Activated B cell treated with CpG ODN at 0.5 μM for 24 hours (primary cell): ENCODE measurements around the gene DAPK2. TPM values are rescaled to one million over a fixed set of nuclear protein-coding genes. Genes with fewer than 3 reads are reported as not detected.

ENCODE experiments used
- ATAC-seq: fragments of 200-7000 bp; cut with Tn5 transposase; one replicate; pipeline ENCODE4 v1.10.0; 2021; ENCODE audit warnings: low read depth, mild to moderate bottlenecking, moderate library complexity
- CTCF ChIA-PET: fragments of 350-600 bp; sonication (Branson Sonifier 250); formaldehyde crosslinking; loops from one replicate; lab custom pipeline; 2021; ENCODE audit warnings: antibody characterized with exemption; lab: Charles Lee
- POLR2A ChIA-PET: fragments of 350-600 bp; sonication (Branson Sonifier 250); formaldehyde crosslinking; loops from one replicate; lab custom pipeline; 2021; ENCODE audit warnings: antibody characterized with exemption; lab: Charles Lee
- DNase-seq: peaks from one replicate; pipeline ENCODE4 v3.0.0; 2022
- H3K27ac Mint-ChIP-seq: one replicate; pipeline ENCODE4 v1.8.0; 2020; ENCODE audit warnings: mixed read lengths
- H3K27me3 Mint-ChIP-seq: one replicate; pipeline ENCODE4 v1.8.0; 2021; ENCODE audit warnings: mixed read lengths
- H3K36me3 Mint-ChIP-seq: one replicate; pipeline ENCODE4 v1.8.0; 2021; ENCODE audit warnings: low read depth, mixed read lengths
- H3K4me1 Mint-ChIP-seq: one replicate; pipeline ENCODE4 v1.8.0; 2021; ENCODE audit warnings: mixed read lengths
- H3K4me3 Mint-ChIP-seq: one replicate; pipeline ENCODE4 v1.8.0; 2020; ENCODE audit warnings: mild to moderate bottlenecking, mixed read lengths
- H3K9me3 Mint-ChIP-seq: one replicate; pipeline ENCODE4 v1.8.0; 2020; ENCODE audit warnings: mixed read lengths
- CTCF ChIP-seq: fragments of 200-600 bp; IDR thresholded peaks from one replicate; pipeline ENCODE4 v1.8.0; 2022; ENCODE audit warnings: antibody characterized with exemption, mild to moderate bottlenecking
- intact Hi-C: fragments of 100-400 bp; cut with micrococcal nuclease; formaldehyde crosslinking; loops from one replicate; pipeline ENCODE4 v1.15.1; 2024
- total RNA-seq: library from RNA; stranded (reverse); gene quantifications from 2 replicates; pipeline ENCODE4 v1.2.3, GENCODE V29; 2022

DAPK2 gene
- total RNA-seq, 1 donor from 2014 or later, result 4.3 TPM

GRCh38 chr15:63946524-63947065, 99.7 kb downstream of the DAPK2 start:
- ATAC-seq (no peak), DNase-seq (no peak)
- no peak for TF ChIP-seq CTCF
- ChIA-PET CTCF (interaction anchor here (0.9 to 5.6 kb wide), 15 partner anchors 16 to 194 kb away, joined by 3 to 39 read pairs (median 5); partner anchors contain the start of gene DAPK2), POLR2A (interaction anchor here (0.5 to 0.6 kb wide), 2 partner anchors 68 to 83 kb away, joined by 4 read pairs; no protein-coding TSS in a partner anchor)
- no peaks in the 10 kb centered on the region for H3K36me3 Mint-ChIP-seq
- intact Hi-C loops, result no loop called here
- no peak overlapping the region for H3K4me3 Mint-ChIP-seq
- H3K27ac Mint-ChIP-seq, result no peak overlapping the region
- no peaks in the 10 kb centered on the region for H3K9me3 Mint-ChIP-seq
- peaks cover 27% of the 10 kb centered on the region for H3K4me1 Mint-ChIP-seq
- H3K27me3 Mint-ChIP-seq, result no peaks in the 10 kb centered on the region

- no peak for TF ChIP-seq CTCF
- Mint-ChIP-seq H3K4me1 (peaks cover 31% of the 10 kb centered on the region), H3K27me3 (no peaks in the 10 kb centered on the region), H3K9me3 (no peaks in the 10 kb centered on the region), H3K27ac (no peak overlapping the region), H3K36me3 (no peaks in the 10 kb centered on the region), H3K4me3 (no peak overlapping the region)
- ATAC-seq (no peak), DNase-seq (no peak)
- intact Hi-C loops, result loop anchor here (1.0 kb wide), 4 partner anchors 64 to 194 kb away; no protein-coding TSS in a partner anchor
- ChIA-PET CTCF (interaction anchor here (0.8 to 5.6 kb wide), 27 partner anchors 8 to 194 kb away, joined by 3 to 39 read pairs (median 4); partner anchors contain the start of gene DAPK2), POLR2A (interaction anchor here (0.6 to 1.0 kb wide), 2 partner anchors 68 to 113 kb away, joined by 3 to 4 read pairs; no protein-coding TSS in a partner anchor)
Observed at GRCh38 chr15:63945838-63946298, 100.4 kb downstream of the DAPK2 start.

- Mint-ChIP-seq H3K9me3 (no peaks in the 10 kb centered on the region), H3K4me3 (no peak overlapping the region), H3K36me3 (no peaks in the 10 kb centered on the region), H3K27me3 (no peaks in the 10 kb centered on the region), H3K4me1 (peaks cover 31% of the 10 kb centered on the region), H3K27ac (no peak overlapping the region)
- CTCF ChIA-PET, result interaction anchor here (0.8 to 5.6 kb wide), 25 partner anchors 9 to 193 kb away, joined by 3 to 39 read pairs (median 4); partner anchors contain the start of gene DAPK2
- POLR2A ChIA-PET, result interaction anchor here (1.0 kb wide), 1 partner anchor 112 kb away, joined by 3 read pairs; no protein-coding TSS in a partner anchor
- ATAC-seq, result peak; percentile 89
- intact Hi-C loops, result loop anchor here (1.0 kb wide), 4 partner anchors 65 to 193 kb away; no protein-coding TSS in a partner anchor
- peak; percentile 52 for DNase-seq
- peak; percentile 70 for TF ChIP-seq CTCF
Observed at GRCh38 chr15:63945007-63945788, 101.1 kb downstream of the DAPK2 start.

- intact Hi-C loops, result no loop called here
- ATAC-seq (no peak), DNase-seq (no peak)
- CTCF ChIA-PET, result interaction anchor here (1.4 to 5.6 kb wide), 10 partner anchors 10 to 192 kb away, joined by 3 to 39 read pairs (median 10); partner anchors contain the start of gene DAPK2
- POLR2A ChIA-PET, result no interaction called here
- no peaks in the 10 kb centered on the region for H3K27me3 Mint-ChIP-seq
- TF ChIP-seq CTCF, result no peak
- no peak overlapping the region for H3K4me3 Mint-ChIP-seq
- H3K4me1 Mint-ChIP-seq, result peaks cover 37% of the 10 kb centered on the region
- no peaks in the 10 kb centered on the region for H3K36me3 Mint-ChIP-seq
- H3K27ac Mint-ChIP-seq, result no peak overlapping the region
- no peaks in the 10 kb centered on the region for H3K9me3 Mint-ChIP-seq
Observed at GRCh38 chr15:63944681-63944955, 101.7 kb downstream of the DAPK2 start.
